ENCODE data around the gene PHF2. TPM values are rescaled to one million over a fixed set of nuclear protein-coding genes. Genes with fewer than 3 reads are reported as not detected.

Gene PHF2
- total RNA-seq, 1 donor from 2014 or later: 36.5 TPM

GRCh38 chr9:93652604-93653592 is 76.5 kb downstream of the PHF2 start:
- no peaks in the 10 kb centered on the region for H3K27me3 Mint-ChIP-seq
- no peak for TF ChIP-seq CTCF (IDR thresholded peaks at IDR 0.05; ENCODE audit: unreplicated experiment)
- no peak overlapping the region for H3K4me3 Mint-ChIP-seq (ENCODE audit: low read depth)
- DNase-seq (ENCODE audit: low spot score, unreplicated experiment): no peak
- H3K27ac Mint-ChIP-seq: no peak overlapping the region
- H3K4me1 Mint-ChIP-seq (ENCODE audit: low read depth): no peaks in the 10 kb centered on the region
- H3K9me3 Mint-ChIP-seq (ENCODE audit: low read depth): no peaks in the 10 kb centered on the region
- H3K36me3 Mint-ChIP-seq (ENCODE audit: insufficient read depth): peaks cover 10% of the 10 kb centered on the region

- TF ChIP-seq CTCF (IDR thresholded peaks at IDR 0.05; ENCODE audit: unreplicated experiment): no peak
- Mint-ChIP-seq H3K36me3 (ENCODE audit: insufficient read depth) (peaks cover 12% of the 10 kb centered on the region), H3K4me1 (ENCODE audit: low read depth) (no peaks in the 10 kb centered on the region), H3K27ac (no peak overlapping the region), H3K9me3 (ENCODE audit: low read depth) (no peaks in the 10 kb centered on the region), H3K27me3 (no peaks in the 10 kb centered on the region), H3K4me3 (ENCODE audit: low read depth) (no peak overlapping the region)
- DNase-seq (ENCODE audit: low spot score, unreplicated experiment): no peak
These were observed 77.4 kb downstream of the PHF2 start for GRCh38 chr9:93653760-93654159.

- no peak overlapping the region for H3K4me3 Mint-ChIP-seq (ENCODE audit: low read depth)
- no peaks in the 10 kb centered on the region for H3K4me1 Mint-ChIP-seq (ENCODE audit: low read depth)
- H3K36me3 Mint-ChIP-seq (ENCODE audit: insufficient read depth): peaks cover 12% of the 10 kb centered on the region
- no peak for TF ChIP-seq CTCF (IDR thresholded peaks at IDR 0.05; ENCODE audit: unreplicated experiment)
- no peak for DNase-seq (ENCODE audit: low spot score, unreplicated experiment)
- no peaks in the 10 kb centered on the region for H3K9me3 Mint-ChIP-seq (ENCODE audit: low read depth)
- no peaks in the 10 kb centered on the region for H3K27me3 Mint-ChIP-seq
- no peak overlapping the region for H3K27ac Mint-ChIP-seq
These were observed 78.1 kb downstream of the PHF2 start for GRCh38 chr9:93654351-93654961.

- no peak for DNase-seq (ENCODE audit: low spot score, unreplicated experiment)
These were observed 79.4 kb downstream of the PHF2 start for GRCh38 chr9:93655621-93656425.

More at GRCh38 chr9:93655621-93656425, 79.4 kb downstream of the PHF2 start:
- peaks cover 15% of the 10 kb centered on the region for H3K36me3 Mint-ChIP-seq (ENCODE audit: insufficient read depth)
- H3K9me3 Mint-ChIP-seq (ENCODE audit: low read depth): no peaks in the 10 kb centered on the region
- H3K4me3 Mint-ChIP-seq (ENCODE audit: low read depth): no peak overlapping the region
- no peak overlapping the region for H3K27ac Mint-ChIP-seq
- H3K27me3 Mint-ChIP-seq: no peaks in the 10 kb centered on the region
- H3K4me1 Mint-ChIP-seq (ENCODE audit: low read depth): no peaks in the 10 kb centered on the region
- no peak for TF ChIP-seq CTCF (IDR thresholded peaks at IDR 0.05; ENCODE audit: unreplicated experiment)
